Measurements from ENCODE around the gene ANKRD13B.

The ANKRD13B gene

GRCh38 chr17:29653995-29654714, 61.2 kb downstream of the ANKRD13B start:
- DNase-seq: no peak

GRCh38 chr17:29655323-29655722, 62.4 kb downstream of the ANKRD13B start:
- DNase-seq: no peak

GRCh38 chr17:29659155-29659554, 66.2 kb downstream of the ANKRD13B start:
- DNase-seq: no peak

GRCh38 chr17:29661213-29661612, 68.3 kb downstream of the ANKRD13B start:
- DNase-seq: no peak

- no peak for DNase-seq
Measured at GRCh38 chr17:29663155-29663554, 70.2 kb downstream of the ANKRD13B start.

All from effector CD4-positive, alpha-beta T cell (primary cell).